ENCODE results near the gene HCN2.

Gene HCN2

GRCh38 chr19:611481-611868, 21.8 kb downstream of the HCN2 start:
- no peaks in the 10 kb centered on the region for H3K79me1 ChIP-seq (ENCODE audit: low read length)
- H3K4me1 ChIP-seq (ENCODE audit: control insufficient read depth in 1 of 2, insufficient read depth in 2 of 2, low read length in 2 of 2): no peaks in the 10 kb centered on the region
- H3K4me2 ChIP-seq (ENCODE audit: low read length): no peak overlapping the region
- H3K4ac ChIP-seq (ENCODE audit: low read depth, low read length): no peak overlapping the region
- H3K18ac ChIP-seq (ENCODE audit: low read length): no peak overlapping the region
- no peak overlapping the region for H2AK5ac ChIP-seq (ENCODE audit: low read length)
- H2BK12ac ChIP-seq (ENCODE audit: low read length): no peak overlapping the region
- no peaks in the 10 kb centered on the region for H3K27me3 ChIP-seq (ENCODE audit: insufficient read depth, low read length)
- no peak overlapping the region for H3K4me3 ChIP-seq (ENCODE audit: low read depth, low read length)
- H2BK120ac ChIP-seq (ENCODE audit: insufficient read depth, low read length, poor library complexity): no peak overlapping the region
- peaks cover 2% of the 10 kb centered on the region for H3K9me3 ChIP-seq (ENCODE audit: insufficient read depth, low read depth, low read length)
- no peak for DNase-seq
- H4K12ac ChIP-seq (ENCODE audit: low read depth, low read length): no peak overlapping the region
- WGBS (ENCODE audit: extremely low coverage, insufficient coverage, insufficient read length): no CpG with 5 or more reads among the region's 13 CpGs
- H2BK5ac ChIP-seq (ENCODE audit: low read depth, low read length, poor library complexity): no peak overlapping the region
- H3K27ac ChIP-seq (ENCODE audit: low read depth, low read length): no peak overlapping the region
- no peak overlapping the region for H3K9ac ChIP-seq (ENCODE audit: low read length)
- no peak overlapping the region for H3K23ac ChIP-seq (ENCODE audit: low read length)
- H3K14ac ChIP-seq (ENCODE audit: low read length): no peak overlapping the region
- H3K79me2 ChIP-seq (ENCODE audit: control insufficient read depth, insufficient read depth, low read length, poor library complexity): no peaks in the 10 kb centered on the region
- no peak overlapping the region for H4K8ac ChIP-seq (ENCODE audit: low read depth, low read length)
- no peak overlapping the region for H4K91ac ChIP-seq (ENCODE audit: low read depth, low read length)
- H2AFZ ChIP-seq (ENCODE audit: insufficient read depth, low read length, poor library complexity): no peak overlapping the region
- peaks cover 7 to 21% of the 10 kb centered on the region in 2 experiments for H3K36me3 ChIP-seq (ENCODE audit: control insufficient read depth in 1 of 2, insufficient read depth in 2 of 2, low read length in 2 of 2)

GRCh38 chr19:612941-613340, 23.3 kb downstream of the HCN2 start:
- Histone ChIP-seq H3K9me3 (ENCODE audit: insufficient read depth, low read depth, low read length) (peaks cover 2% of the 10 kb centered on the region), H3K4me2 (ENCODE audit: low read length) (no peak overlapping the region), H3K4me1 (ENCODE audit: control insufficient read depth in 1 of 2, insufficient read depth in 2 of 2, low read length in 2 of 2) (no peaks in the 10 kb centered on the region), H2BK5ac (ENCODE audit: low read depth, low read length, poor library complexity) (no peak overlapping the region), H2BK120ac (ENCODE audit: insufficient read depth, low read length, poor library complexity) (no peak overlapping the region), H3K23ac (ENCODE audit: low read length) (no peak overlapping the region), H3K14ac (ENCODE audit: low read length) (no peak overlapping the region), H3K79me2 (ENCODE audit: control insufficient read depth, insufficient read depth, low read length, poor library complexity) (no peaks in the 10 kb centered on the region), H3K27ac (ENCODE audit: low read depth, low read length) (no peak overlapping the region), H2BK12ac (ENCODE audit: low read length) (no peak overlapping the region), H3K9ac (ENCODE audit: low read length) (no peak overlapping the region), H3K4ac (ENCODE audit: low read depth, low read length) (no peak overlapping the region), H2AK5ac (ENCODE audit: low read length) (no peak overlapping the region), H4K91ac (ENCODE audit: low read depth, low read length) (no peak overlapping the region), H3K4me3 (ENCODE audit: low read depth, low read length) (no peak overlapping the region), H2AFZ (ENCODE audit: insufficient read depth, low read length, poor library complexity) (no peak overlapping the region), H3K79me1 (ENCODE audit: low read length) (no peaks in the 10 kb centered on the region), H3K18ac (ENCODE audit: low read length) (no peak overlapping the region), H4K12ac (ENCODE audit: low read depth, low read length) (no peak overlapping the region), H3K36me3 (ENCODE audit: control insufficient read depth in 1 of 2, insufficient read depth in 2 of 2, low read length in 2 of 2) (peaks cover 19 to 30% of the 10 kb centered on the region in 2 experiments), H3K27me3 (ENCODE audit: insufficient read depth, low read length) (no peaks in the 10 kb centered on the region), H4K8ac (ENCODE audit: low read depth, low read length) (no peak overlapping the region)
- whole genome bisulfite sequencing (ENCODE audit: extremely low coverage, insufficient coverage, insufficient read length): no CpG with 5 or more reads among the region's 33 CpGs
- DNase-seq: no peak

DNA sequence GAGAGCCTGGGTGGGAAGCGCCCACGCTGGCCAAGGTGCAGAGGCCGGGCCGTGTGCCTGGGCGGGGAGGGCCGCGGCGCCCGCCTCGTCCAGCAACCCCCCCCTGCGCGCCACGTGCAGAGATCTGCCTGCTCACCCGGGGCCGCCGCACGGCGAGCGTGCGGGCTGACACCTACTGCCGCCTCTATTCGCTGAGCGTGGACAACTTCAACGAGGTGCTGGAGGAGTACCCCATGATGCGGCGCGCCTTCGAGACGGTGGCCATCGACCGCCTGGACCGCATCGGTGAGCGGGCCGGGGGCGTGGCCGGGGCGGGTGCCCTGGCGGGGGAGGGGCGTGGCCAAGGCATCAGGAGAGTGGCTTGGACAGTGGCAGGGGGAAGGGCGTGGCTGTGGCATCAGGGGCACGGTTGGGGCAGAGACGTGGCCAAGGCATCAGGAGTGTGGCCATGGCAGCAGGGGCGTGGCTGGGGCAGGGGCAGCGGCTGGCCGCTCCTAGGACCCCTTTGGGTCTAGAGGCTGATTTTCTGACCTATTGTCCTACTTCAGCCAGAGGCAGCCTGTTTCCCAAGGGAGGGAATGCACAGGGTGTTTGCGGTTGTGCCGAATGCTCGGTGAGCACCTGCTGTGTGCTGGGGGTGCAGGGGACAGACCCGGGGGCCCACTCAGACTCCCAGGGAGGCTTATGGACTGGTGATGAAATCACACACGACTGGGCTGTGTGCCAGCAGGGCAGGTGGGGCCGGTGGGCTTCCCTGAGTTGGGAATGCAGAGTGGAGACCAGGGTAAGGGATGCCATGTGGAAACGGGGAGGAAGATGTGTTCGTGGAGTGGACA, 24.3 kb downstream of the HCN2 start:
- Histone ChIP-seq H3K14ac (ENCODE audit: low read length) (no peak overlapping the region), H3K4me1 (ENCODE audit: control insufficient read depth in 1 of 2, insufficient read depth in 2 of 2, low read length in 2 of 2) (no peaks in the 10 kb centered on the region), H3K79me2 (ENCODE audit: control insufficient read depth, insufficient read depth, low read length, poor library complexity) (no peaks in the 10 kb centered on the region), H2AK5ac (ENCODE audit: low read length) (no peak overlapping the region), H2BK12ac (ENCODE audit: low read length) (no peak overlapping the region), H2AFZ (ENCODE audit: insufficient read depth, low read length, poor library complexity) (no peak overlapping the region), H4K8ac (ENCODE audit: low read depth, low read length) (no peak overlapping the region), H3K4me2 (ENCODE audit: low read length) (no peak overlapping the region), H3K18ac (ENCODE audit: low read length) (no peak overlapping the region), H4K12ac (ENCODE audit: low read depth, low read length) (no peak overlapping the region), H3K9ac (ENCODE audit: low read length) (no peak overlapping the region), H3K4me3 (ENCODE audit: low read depth, low read length) (no peak overlapping the region), H4K91ac (ENCODE audit: low read depth, low read length) (no peak overlapping the region), H3K36me3 (ENCODE audit: control insufficient read depth in 1 of 2, insufficient read depth in 2 of 2, low read length in 2 of 2) (peaks cover 29 to 40% of the 10 kb centered on the region in 2 experiments), H3K4ac (ENCODE audit: low read depth, low read length) (no peak overlapping the region), H2BK120ac (ENCODE audit: insufficient read depth, low read length, poor library complexity) (no peak overlapping the region), H3K27ac (ENCODE audit: low read depth, low read length) (no peak overlapping the region), H3K79me1 (ENCODE audit: low read length) (no peaks in the 10 kb centered on the region), H3K9me3 (ENCODE audit: insufficient read depth, low read depth, low read length) (peaks cover 4% of the 10 kb centered on the region), H3K27me3 (ENCODE audit: insufficient read depth, low read length) (no peaks in the 10 kb centered on the region), H3K23ac (ENCODE audit: low read length) (no peak overlapping the region), H2BK5ac (ENCODE audit: low read depth, low read length, poor library complexity) (no peak overlapping the region)
- no CpG with 5 or more reads among the region's 54 CpGs for WGBS (ENCODE audit: extremely low coverage, insufficient coverage, insufficient read length)
- no peak for DNase-seq

GRCh38 chr19:615619-616018, 25.9 kb downstream of the HCN2 start:
- Histone ChIP-seq H3K4ac (ENCODE audit: low read depth, low read length) (no peak overlapping the region), H3K23ac (ENCODE audit: low read length) (no peak overlapping the region), H2BK5ac (ENCODE audit: low read depth, low read length, poor library complexity) (no peak overlapping the region), H3K27me3 (ENCODE audit: insufficient read depth, low read length) (no peaks in the 10 kb centered on the region), H3K79me2 (ENCODE audit: control insufficient read depth, insufficient read depth, low read length, poor library complexity) (no peaks in the 10 kb centered on the region), H3K4me2 (ENCODE audit: low read length) (no peak overlapping the region), H3K14ac (ENCODE audit: low read length) (no peak overlapping the region), H4K12ac (ENCODE audit: low read depth, low read length) (no peak overlapping the region), H4K8ac (ENCODE audit: low read depth, low read length) (no peak overlapping the region), H3K4me3 (ENCODE audit: low read depth, low read length) (no peak overlapping the region), H4K91ac (ENCODE audit: low read depth, low read length) (no peak overlapping the region), H3K27ac (ENCODE audit: low read depth, low read length) (no peak overlapping the region), H3K79me1 (ENCODE audit: low read length) (no peaks in the 10 kb centered on the region), H2BK120ac (ENCODE audit: insufficient read depth, low read length, poor library complexity) (no peak overlapping the region), H3K9ac (ENCODE audit: low read length) (no peak overlapping the region), H2AFZ (ENCODE audit: insufficient read depth, low read length, poor library complexity) (no peak overlapping the region), H3K9me3 (ENCODE audit: insufficient read depth, low read depth, low read length) (peaks cover 4% of the 10 kb centered on the region), H2BK12ac (ENCODE audit: low read length) (no peak overlapping the region), H2AK5ac (ENCODE audit: low read length) (no peak overlapping the region), H3K36me3 (ENCODE audit: control insufficient read depth in 1 of 2, insufficient read depth in 2 of 2, low read length in 2 of 2) (peaks cover 45 to 56% of the 10 kb centered on the region in 2 experiments), H3K18ac (ENCODE audit: low read length) (no peak overlapping the region), H3K4me1 (ENCODE audit: control insufficient read depth in 1 of 2, insufficient read depth in 2 of 2, low read length in 2 of 2) (no peaks in the 10 kb centered on the region)
- peak; percentile 54 to 58 for DNase-seq
- no CpG with 5 or more reads among the region's 33 CpGs for WGBS (ENCODE audit: extremely low coverage, insufficient coverage, insufficient read length)

Data from trophoblast cell (in vitro differentiated cells and primary cell).